ENCODE measurements around the gene CHST8.
"Not testable (repeated sequence)": the region's sequence is repeated elsewhere in the genome, so short reads cannot be mapped to it uniquely, and the experiment has no call there.

The CHST8 gene

DNA sequence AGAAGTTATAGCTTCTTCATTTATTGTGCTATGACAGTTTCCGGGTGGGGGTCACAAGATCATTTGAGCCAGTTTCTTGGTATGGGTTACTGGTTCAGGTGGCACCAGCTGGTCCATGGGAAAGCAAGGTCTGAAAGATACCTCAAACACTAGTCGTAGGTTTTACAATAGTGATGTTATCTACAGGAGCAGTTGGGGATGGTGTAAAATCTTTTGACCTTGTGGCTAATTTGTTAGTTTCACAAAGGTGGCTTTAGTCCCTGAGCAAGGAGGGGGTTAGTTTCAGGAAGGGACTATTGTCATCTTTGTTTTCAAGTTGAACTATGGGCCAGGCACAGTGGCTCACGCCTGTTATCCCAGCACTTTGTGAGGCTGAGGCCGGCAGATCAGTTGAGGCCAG lies 24.6 kb downstream of the CHST8 start:
- DNase-seq = no peak

DNA sequence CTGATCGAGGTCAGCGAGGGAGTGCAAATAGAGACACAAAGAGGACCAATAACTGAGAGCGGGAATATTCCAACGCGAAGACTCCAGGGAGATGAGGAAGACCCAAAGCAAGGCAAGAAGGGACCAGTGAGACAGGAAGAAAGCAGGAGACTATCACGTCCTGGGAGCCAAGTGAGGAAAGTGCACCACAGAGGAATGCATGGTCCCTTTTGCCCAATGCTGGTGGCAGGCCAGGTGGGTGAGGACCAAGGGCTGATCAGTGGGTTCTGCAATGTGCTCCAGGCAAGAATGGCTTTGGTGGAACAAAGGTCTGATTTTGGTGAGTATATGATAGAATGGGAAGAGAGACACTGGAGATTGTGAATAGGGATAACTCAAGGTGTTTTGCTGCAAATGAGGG lies 25.4 kb downstream of the CHST8 start:
- DNase-seq = no peak

DNA sequence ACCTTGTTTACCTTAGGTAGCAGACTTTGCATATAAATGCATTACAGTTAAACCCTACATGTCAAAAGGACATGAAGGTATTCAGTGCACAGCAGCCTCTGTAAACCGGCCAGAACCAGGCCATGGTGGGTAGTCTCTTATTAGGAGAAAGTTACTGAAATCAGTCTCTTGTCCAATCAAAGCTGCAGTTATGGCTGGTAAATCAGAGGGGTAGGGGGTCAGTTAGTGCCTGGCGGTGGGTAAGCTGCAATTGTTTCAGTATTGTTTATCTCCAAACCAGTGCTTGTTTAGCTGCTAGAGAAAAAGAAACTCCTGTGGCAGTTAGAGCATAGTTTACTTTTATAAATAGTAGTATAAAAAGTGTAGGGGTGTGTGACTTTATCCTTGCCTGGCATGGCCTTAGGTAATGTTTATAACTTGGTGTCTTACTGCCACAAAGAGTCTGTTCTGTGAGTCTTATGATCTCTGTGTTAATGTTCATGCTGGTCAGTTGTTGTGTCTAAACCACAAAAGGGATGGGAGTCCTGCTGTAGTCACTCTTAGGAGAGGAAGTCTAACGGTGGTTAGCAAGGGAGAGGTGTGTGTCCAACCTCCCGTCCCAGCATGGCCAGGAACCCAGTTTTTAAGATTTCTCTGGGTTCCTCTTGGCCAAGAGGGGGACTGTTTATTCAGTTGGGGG lies 28.0 kb downstream of the CHST8 start:
- DNase-seq = no peak

DNA sequence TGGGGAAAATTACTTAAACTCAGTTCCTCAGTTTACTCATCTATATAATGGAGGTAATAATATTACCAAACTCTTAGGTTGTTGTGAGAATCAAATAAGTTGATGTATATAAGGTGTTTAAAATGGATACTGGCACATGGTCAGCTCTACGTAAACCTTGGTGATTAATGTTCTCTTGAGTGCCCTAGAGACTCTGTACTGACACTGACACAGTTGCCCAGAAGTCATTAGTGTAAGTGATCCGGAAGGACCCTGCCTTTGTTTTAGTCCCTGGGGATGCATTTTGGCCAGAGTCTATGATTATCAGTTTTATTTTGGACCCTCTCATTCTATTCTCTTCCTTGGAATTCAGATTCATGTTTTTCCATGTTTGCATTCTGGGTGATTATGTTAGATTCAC lies 31.9 kb downstream of the CHST8 start:
- no peak for DNase-seq

DNA sequence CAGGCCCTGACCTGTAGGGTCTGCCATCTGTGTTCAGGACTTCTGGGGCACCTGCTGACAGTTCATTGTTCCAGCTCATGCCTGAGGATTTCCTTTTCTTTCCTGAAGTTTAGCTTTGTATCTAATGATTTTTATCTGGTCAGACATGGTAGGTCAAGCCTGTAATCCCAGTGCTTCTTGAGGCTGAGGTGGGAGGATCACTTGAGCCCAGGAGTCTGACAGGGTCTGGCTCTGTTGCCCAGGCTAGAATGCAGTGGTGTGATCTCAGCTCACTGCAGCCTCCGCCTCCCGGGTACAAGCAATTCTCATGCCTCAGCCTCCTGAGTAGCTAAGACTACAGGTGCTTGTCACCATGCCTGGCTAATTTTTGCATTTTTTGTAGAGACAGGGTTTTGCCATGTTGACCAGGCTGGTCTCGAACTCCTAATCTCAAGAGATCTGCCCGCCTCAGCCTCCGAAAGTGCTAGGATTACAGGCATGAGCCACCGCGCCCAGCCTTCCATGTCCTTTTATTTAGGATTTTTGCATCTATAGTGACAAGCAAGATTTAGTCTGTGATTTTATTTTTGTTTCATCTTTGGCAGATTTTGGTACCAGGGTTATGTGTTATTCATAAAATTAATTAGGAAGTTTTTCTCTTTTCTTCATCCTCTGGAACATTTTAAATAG lies 33.2 kb downstream of the CHST8 start:
- no peak for DNase-seq

DNA sequence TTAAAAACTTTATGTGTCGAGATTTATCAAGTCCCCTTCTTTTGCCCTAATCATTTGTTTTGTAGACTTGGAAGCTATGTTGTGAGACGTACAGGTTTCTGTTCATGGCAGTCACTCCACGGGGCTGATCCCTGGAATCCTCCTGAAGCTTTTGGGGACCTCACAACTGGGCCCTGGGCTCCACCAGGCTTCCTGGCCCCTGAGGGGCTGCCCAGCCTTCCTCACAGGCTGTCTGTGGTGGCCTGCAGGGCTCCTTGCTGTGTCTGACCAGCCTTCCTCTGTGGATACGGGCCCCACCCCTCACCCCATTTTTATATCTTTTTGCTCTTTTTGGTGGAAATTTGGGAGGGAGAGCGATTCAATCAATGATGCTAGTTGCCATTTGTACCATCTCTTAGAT lies 38.1 kb downstream of the CHST8 start:
- no peak for DNase-seq

DNA sequence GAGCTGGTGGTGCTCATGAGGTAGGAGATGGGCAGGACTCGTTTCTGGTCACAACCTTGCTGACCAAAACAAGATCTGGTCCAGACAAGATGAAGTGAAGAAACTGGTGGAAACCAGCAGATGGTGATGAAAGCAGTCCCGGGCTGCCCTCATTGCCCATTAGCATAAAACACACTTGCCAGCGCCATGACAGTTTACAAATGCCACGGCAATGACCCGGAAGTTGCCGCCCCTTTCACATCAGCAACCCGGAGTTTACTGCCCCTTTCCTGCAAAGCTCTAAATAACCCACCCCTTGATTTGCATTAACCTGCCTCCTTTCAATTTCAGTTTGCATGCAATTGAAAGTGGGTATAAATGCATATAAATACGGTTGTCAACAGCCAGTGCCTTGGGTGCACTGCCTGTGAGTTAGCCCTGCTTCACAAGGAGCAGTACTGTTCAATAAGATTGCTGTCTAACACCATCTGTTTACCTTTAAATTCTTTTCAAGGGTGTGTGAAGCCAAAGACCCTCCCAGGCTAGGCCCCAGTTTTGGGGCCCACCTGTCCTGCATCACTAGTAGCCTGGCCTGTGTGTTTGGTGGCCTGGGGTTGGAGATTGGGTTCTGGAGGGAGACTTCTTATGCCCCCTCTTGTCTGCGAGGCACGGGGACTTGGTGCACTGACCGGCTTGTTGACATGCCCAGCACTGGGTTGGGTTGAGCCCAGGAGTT lies 38.8 kb downstream of the CHST8 start:
- DNase-seq = peak in 1 of 5 experiments; percentile 8

DNA sequence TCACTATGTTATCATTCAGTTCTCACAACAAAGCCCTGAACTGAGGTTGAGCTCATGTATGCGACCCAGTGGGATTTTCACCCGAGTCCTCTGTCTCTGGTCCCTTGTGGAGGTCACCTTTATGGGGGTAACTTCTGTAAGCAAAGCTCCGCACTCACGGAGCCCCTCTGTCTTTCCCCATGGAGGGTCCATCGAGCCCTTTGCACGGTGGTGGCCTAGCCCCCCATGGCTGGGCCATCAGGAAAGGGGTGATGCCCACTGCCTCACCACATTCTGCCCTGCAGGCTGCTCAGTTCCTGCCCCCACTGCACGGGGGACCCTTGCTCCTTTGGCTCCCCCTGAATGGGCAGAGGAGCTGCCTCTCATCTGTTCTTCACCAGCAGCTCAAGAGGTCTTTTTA lies 39.6 kb downstream of the CHST8 start:
- DNase-seq = no peak

DNA sequence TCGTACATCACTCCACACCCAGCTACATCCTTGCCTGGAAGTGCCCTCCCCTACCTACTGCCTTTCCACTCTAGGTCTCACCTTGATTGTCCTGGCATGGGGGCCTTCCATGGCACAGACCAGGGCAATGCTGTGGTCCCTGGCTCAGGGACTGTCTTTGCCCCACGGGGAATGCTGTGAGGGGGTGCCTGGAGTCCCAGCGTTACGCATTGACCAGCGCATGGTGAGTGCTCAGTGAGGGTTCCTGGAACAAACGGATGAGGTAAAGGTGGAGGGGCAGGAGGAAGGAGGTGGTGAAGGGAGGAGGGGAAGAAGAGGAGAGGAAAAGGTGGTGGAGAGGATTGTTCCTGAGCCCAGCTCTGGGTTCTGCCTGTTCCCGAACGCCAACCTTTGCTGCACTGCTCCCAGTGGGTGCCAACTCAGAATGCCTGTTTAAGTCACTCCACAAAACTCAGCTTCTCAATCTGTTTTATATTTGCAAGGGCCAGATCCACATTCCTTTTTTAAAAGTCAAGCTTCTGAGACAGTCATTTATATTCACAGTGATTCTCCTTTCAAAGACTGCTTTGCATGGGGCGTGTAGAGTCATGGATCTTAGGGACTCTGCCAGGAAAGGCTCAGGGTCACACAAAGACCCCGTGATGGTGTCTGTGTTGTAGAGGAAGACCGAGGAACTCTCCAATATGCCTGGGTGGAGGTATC lies 40.8 kb downstream of the CHST8 start:
- DNase-seq = no peak

DNA sequence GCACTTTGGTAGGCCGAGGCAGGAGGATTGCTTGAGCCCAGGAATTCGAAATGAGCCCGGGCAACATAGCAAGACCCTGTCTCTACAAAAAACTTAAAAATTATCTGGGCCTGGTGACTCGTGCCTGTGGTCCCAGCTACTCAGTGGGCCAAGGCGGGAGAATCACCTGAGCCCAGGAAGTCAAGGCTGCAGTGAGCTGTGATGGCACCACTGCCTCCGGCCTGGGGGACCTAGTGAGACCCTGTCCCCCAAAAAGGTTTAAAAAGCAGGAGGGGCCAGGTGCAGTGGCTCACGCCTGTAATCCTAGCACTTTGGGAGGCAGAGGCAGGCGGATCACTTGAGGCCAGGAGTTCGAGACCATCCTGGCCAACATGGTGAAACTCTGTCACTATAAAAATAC lies 41.6 kb downstream of the CHST8 start:
- not testable (repeated sequence) for DNase-seq

DNA sequence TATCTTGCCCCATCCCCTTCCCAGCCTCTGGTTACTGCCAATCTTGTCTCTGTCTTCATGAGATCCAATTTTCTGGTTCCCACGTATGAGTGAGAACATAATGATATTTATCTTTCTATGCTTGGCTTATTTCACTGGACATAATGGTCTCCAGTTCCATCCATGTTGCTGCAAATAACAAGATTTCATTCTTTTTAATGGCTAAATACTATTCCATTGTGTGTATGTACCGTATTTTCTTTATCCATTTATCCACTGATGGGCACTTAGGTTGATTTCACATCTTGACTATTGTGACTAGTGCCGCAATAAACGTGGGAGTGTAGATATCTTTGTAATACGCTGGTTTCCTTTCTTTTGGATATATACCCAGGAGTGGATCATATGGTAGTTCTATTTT lies 43.0 kb downstream of the CHST8 start:
- DNase-seq = no peak

DNA sequence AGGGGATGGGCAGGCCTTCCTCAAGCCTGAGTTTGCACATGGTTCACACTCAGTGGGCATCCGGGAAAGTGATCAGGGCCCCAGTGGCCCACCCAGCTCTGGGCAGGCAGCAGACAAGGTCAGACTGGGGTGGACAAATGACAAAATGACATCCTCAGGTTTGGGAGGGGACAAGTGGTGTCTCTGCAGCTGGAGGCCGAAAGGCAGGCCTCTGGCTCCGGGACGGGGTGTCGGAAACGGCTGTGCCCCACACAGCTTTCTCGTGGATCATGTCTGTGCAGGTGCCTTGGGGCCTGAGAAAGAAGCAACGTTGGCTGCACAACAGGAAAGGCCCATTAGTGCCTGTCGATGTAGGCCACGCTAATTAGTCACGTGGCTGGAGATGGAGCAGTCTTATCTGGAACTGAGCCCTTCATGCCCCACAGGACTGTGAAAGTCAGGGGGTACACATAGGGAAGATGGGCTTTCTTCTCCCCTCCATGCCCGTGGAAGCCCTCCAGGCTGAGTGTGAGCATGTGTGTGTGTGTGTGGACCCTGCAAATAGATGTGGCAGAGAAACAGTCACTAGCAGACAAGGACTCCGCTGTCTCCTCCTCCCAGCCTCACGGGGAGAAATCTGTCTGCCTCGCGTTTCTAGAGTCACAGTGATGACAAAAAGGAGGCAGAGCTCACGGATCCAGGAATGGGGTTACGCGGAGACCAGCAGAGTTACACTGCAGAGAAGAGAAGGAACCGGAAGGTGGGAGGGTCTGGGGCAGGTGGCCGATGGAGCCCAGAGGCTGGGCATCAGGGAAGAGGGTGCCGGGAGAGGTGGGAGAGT lies 44.2 kb downstream of the CHST8 start:
- DNase-seq = no peak

DNA sequence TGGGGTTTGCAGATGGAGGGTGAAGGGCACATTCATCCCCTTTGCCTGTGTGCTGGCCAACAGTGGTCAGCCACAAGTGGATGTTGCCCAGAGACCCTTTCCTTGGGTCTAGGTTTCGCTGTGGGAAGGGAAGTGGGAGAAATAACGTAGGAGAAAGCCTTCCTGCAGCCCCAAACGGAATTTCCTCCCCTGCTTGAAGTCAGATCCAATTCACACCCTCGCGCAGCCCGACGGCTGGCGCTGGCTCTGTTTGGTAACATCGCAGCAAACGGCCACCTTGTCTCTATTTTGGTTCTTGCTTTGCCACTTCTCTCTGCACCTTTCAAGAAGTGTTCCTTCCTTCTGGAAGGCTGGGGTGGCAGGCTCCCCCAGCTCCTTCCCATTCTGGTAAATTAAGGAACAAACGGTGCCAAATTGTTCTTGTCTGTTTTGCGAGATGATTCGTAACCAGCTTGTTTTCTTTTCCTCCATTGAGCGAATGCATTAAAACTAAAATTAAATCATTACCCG lies 45.4 kb downstream of the CHST8 start:
- DNase-seq = no peak

DNA sequence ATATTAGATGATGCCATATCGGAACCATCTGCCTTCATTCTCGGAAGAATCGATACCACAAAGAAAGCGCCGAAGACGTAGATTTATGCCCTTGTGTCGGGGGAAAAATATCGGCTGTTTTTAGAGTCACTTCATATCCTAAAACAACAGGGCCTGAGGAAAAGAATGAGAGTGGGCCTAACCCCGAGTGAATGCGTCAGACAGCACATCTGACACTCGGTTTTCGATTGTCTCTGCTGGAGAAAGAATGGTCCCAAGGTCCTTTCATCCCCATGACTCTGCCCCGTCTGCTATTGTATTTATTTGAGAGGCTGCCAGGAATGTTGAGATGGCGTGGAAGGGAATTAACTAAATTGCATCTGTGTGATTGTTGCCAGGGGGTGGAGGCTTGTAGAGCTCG lies 46.1 kb downstream of the CHST8 start:
- no peak for DNase-seq

DNA sequence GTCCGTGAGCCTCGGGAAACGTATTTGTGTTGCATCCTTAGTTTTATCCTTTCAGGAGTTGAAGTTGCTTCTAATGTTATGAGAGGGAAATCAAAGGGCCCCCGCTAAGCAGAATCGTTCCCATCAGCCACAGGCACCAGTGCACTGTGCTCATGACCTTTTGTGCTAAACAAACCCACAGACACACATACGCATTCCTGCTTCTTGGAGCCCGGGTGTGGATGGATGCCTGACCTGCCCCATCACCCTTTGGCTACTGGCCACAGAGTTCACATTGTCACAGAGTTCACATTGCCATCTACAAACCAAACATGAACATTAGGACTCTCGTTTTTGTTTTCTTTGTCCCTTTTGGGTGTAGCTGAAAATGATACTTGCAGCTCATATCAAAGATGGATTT lies 47.2 kb downstream of the CHST8 start:
- DNase-seq = no peak

DNA sequence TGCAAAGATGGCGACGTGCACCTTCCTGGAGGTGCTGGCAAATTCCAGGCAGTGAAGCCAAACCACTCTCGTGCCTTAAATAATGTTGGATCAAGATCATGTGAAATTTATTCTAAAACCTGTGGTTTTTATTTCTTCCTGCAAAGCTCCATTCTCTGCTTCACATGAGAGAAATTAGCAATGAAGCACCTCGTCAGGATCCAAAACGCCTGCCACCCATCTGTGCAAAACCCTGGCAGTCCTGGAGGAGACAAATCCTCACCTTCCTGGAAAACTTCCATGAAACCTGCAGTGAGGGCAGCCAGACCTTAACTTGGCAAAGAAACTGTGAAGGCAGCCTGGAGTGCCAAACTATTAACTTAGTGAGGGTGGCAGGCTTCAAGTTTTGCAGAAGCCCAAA lies 47.6 kb downstream of the CHST8 start:
- DNase-seq = no peak

DNA sequence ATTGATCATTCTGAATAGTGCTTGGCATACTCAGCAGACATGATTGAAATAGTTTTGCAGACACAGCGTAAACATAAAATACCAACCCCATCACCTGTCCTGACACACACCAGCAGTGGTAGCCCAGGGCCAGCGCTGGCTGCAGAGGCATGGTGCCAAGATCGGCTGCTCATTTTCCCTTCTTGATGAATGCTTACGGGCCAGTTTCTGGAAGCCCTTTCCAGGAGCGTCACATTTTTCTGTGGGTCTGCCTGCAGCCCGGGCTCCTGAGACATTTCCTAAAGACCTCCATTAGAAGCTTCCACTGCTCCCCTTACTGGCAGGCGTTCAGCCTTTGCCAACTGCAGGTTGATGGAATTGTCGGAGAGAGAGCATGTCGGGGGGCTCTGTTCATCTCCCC lies 48.6 kb downstream of the CHST8 start:
- no peak for DNase-seq

DNA sequence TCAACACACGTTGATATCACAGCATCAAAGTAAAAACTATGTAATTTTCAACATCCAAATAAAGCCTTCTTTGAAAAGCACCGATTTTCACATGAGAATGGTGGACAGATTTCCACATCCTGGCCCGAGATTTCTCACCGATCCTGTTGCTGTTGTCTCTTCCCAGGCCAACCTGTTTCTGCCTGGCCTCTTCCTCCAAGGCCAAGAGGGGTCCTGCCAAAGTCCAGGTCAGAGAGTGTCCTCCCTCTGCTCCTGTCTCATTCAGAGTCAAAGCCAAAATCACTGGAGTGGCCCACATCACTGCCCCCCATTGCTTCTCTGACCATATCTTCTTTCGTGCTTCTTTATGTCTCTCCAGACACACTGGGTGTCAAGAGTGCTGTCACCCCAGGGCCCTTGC lies 49.5 kb downstream of the CHST8 start:
- DNase-seq = no peak

DNA sequence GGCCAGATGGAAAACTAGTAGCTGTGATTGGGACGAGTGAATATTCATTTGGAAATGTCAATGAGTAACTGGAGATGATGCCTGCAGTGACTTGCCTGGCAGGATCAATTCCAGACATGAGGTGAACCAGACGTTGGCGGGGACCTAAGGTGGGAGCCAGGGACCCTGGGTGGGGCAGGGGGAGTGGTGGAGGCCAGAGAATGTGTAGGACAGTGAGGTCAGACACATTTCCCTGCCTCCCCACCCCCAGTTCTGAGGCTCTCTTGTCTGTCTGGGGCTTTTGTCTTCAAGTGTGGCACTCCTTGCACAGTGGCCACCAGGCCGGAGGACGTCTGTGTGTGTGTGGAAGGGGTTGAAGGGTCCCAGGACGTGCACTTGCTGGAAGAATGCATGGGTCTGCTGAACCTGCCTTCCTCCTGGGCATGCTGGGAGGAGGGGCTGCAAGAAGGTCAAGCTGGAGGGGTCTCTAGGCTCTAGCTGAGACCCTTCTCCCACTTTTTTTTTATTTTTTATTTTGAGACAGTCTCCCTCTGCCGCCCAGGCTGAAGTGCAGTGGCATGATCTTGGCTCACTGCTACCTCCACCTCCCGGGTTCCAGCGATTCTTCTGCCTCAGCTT lies 51.6 kb downstream of the CHST8 start:
- DNase-seq = no peak

DNA sequence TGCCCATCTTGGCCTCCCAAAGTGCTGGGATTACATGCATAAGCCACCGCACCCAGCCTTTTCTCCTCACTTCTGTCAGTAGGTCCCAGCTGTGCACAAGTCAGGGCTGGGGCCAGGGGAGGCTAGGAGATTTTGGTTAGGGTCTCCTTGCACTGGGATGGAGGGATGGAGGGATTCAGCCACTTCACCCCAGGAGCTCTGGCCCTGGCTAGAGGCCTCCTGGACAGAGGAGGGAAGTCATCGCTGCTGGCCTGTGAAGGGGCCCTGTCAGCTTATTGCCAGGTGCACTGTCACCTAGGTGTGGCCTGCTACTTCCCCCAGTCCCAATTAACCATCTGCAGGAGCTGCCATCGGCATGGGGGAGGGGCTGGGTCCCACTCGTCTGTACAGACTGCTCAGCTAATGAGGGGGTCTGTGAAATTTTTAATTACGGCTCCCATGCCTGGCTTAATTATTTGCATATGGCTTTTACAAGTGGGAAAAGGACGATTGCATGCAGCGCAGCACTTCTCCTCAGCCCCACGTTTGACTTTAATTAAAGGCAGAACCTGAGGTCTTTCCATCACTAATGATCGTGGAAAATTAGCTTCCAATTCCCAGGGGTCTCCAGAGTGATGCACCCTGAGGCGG lies 52.4 kb downstream of the CHST8 start:
- DNase-seq = no peak

DNA sequence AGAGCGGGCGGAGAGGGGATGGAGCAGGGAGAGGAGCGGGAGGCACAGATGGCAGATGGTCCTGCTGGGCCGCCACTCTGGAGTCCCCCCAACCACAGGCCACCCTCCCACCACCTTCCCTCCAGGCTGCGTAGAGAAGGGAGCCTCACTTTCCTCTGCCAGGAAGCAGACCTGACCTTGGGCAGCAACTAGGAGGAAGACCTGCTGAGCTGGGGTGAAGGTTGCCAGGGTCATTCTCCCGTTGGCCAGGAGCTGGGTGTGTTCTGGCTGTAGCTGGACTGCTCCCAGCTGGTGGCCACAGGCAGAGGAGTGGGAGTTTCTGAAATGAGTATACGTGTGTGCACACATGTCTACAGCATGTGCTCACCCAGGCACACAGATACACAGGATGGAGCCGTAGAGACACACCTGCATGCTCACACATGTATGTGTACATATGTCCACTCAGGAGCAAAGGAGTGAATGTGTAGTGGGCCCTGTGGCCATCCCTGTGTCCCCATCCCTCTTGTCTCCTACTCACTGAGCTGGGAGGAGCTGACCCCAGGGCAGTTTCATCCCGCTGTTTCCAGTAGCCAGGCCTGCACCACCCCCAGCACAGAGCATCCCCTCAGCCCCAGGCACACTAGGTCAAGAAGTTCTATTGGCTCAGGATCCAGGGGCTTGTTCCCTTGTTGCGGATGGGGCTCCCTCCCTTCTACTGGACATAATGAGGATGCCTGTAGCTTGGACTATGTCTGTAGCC lies 53.0 kb downstream of the CHST8 start:
- DNase-seq = no peak

Measured in T-helper 2 cell (primary cell).